GM18508 (cell line): ENCODE measurements around the gene CFAP299.
"Not testable (repeated sequence)": the region's sequence is repeated elsewhere in the genome, so short reads cannot be mapped to it uniquely, and the experiment has no call there.

Source experiments
- ATAC-seq: cut with Tn5 transposase; IDR thresholded peaks from one replicate; pipeline ENCODE4 v1.9.1; 2021; ENCODE audit warnings: moderate number of reproducible peaks; ENCODE audit not compliant: insufficient read depth, unreplicated experiment

Gene CFAP299

GRCh38 chr4:80438016-80438415 is 102.5 kb downstream of the CFAP299 start:
- no peak for ATAC-seq

- not testable (repeated sequence) for ATAC-seq
These were observed 103.9 kb downstream of the CFAP299 start for GRCh38 chr4:80439294-80440061.

- ATAC-seq = no peak
These were observed 110.7 kb downstream of the CFAP299 start for GRCh38 chr4:80446248-80446647.

- ATAC-seq = no peak
These were observed 111.1 kb downstream of the CFAP299 start for GRCh38 chr4:80446664-80447063.

GRCh38 chr4:80447493-80447892 is 112.0 kb downstream of the CFAP299 start:
- ATAC-seq = no peak

GRCh38 chr4:80448056-80448455 is 112.5 kb downstream of the CFAP299 start:
- no peak for ATAC-seq

- no peak for ATAC-seq
These were observed 116.5 kb downstream of the CFAP299 start for GRCh38 chr4:80452055-80452454.

- no peak for ATAC-seq
These were observed 117.2 kb downstream of the CFAP299 start for GRCh38 chr4:80452768-80453167.

- no peak for ATAC-seq
These were observed 118.5 kb downstream of the CFAP299 start for GRCh38 chr4:80454040-80454439.

- ATAC-seq = no peak
These were observed 119.0 kb downstream of the CFAP299 start for GRCh38 chr4:80454556-80454955.

GRCh38 chr4:80459918-80460473 is 124.5 kb downstream of the CFAP299 start:
- ATAC-seq = no peak

- ATAC-seq = no peak
These were observed 125.9 kb downstream of the CFAP299 start for GRCh38 chr4:80461412-80461811.

GRCh38 chr4:80462621-80463091 is 127.1 kb downstream of the CFAP299 start:
- ATAC-seq = no peak

GRCh38 chr4:80463509-80463908 is 128.0 kb downstream of the CFAP299 start:
- ATAC-seq = no peak

GRCh38 chr4:80465238-80465637 is 129.7 kb downstream of the CFAP299 start:
- ATAC-seq = no peak

- no peak for ATAC-seq
These were observed 130.2 kb downstream of the CFAP299 start for GRCh38 chr4:80465736-80466135.

- no peak for ATAC-seq
These were observed 131.1 kb downstream of the CFAP299 start for GRCh38 chr4:80466618-80467017.

GRCh38 chr4:80471756-80472155 is 136.2 kb downstream of the CFAP299 start:
- no peak for ATAC-seq

- ATAC-seq = no peak
These were observed 139.7 kb downstream of the CFAP299 start for GRCh38 chr4:80475236-80475635.

- ATAC-seq = no peak
These were observed 140.3 kb downstream of the CFAP299 start for GRCh38 chr4:80475798-80476197.

GRCh38 chr4:80484712-80485111 is 149.2 kb downstream of the CFAP299 start:
- no peak for ATAC-seq

GRCh38 chr4:80486603-80487002 is 151.1 kb downstream of the CFAP299 start:
- no peak for ATAC-seq
